NB4 (cell line): ENCODE results near the gene LENG8.

ENCODE experiments used
- DNase-seq: peaks from one replicate; pipeline ENCODE4 v3.0.0; 2010; ENCODE audit warnings: low read depth
- H3K4me3 ChIP-seq: one replicate; pipeline ENCODE4 v1.5.1; 2011; ENCODE audit warnings: mild to moderate bottlenecking, low read depth, low read length, moderate library complexity
- MYC ChIP-seq: IDR thresholded peaks from 2 replicates; pipeline ENCODE4 v1.6.1; 2011; ENCODE audit warnings: low read depth, low read length
- POLR2A ChIP-seq: IDR thresholded peaks from 2 replicates; pipeline ENCODE4 v1.6.1; 2011; ENCODE audit warnings: mild to moderate bottlenecking; ENCODE audit not compliant: insufficient read length; ENCODE audit errors: extremely low read depth
- TF ChIP-seq, protein P1 (sequence below): IDR thresholded peaks from one replicate; pipeline ENCODE4 v1.5.1; 2012; ENCODE audit warnings: low read depth, low read length
- TF ChIP-seq, protein P2 (sequence below): IDR thresholded peaks from 2 replicates; pipeline ENCODE4 v1.6.1; 2011; ENCODE audit warnings: low read depth, low read length

LENG8 gene

DNA sequence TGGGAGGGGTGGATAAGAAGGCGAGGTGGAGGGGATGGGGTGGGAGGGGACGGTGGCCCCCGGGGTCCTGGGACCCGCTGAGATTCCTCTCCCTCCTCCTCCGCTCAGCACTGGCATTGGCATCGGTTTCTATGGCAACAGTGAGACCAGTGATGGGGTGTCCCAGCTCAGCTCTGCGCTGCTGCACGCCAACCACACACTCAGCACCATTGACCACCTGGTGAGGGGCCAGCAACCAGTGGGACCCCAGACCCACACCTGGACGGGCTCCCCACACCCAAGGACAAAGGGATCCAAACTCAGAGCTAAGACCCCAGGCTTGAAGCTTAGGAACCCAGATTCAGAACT lies 27.9 kb upstream of the LENG8 start:
- H3K4me3 ChIP-seq: no peak overlapping the region
- TF ChIP-seq, protein P1, sequence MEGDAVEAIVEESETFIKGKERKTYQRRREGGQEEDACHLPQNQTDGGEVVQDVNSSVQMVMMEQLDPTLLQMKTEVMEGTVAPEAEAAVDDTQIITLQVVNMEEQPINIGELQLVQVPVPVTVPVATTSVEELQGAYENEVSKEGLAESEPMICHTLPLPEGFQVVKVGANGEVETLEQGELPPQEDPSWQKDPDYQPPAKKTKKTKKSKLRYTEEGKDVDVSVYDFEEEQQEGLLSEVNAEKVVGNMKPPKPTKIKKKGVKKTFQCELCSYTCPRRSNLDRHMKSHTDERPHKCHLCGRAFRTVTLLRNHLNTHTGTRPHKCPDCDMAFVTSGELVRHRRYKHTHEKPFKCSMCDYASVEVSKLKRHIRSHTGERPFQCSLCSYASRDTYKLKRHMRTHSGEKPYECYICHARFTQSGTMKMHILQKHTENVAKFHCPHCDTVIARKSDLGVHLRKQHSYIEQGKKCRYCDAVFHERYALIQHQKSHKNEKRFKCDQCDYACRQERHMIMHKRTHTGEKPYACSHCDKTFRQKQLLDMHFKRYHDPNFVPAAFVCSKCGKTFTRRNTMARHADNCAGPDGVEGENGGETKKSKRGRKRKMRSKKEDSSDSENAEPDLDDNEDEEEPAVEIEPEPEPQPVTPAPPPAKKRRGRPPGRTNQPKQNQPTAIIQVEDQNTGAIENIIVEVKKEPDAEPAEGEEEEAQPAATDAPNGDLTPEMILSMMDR: no peak
- TF ChIP-seq MYC (no peak), POLR2A (no peak)
- TF ChIP-seq, protein P2, sequence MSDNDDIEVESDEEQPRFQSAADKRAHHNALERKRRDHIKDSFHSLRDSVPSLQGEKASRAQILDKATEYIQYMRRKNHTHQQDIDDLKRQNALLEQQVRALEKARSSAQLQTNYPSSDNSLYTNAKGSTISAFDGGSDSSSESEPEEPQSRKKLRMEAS: no peak
- no peak for DNase-seq

- no peak overlapping the region for H3K4me3 ChIP-seq
- no peak for TF ChIP-seq POLR2A
- TF ChIP-seq, protein P2: no peak
- TF ChIP-seq MYC: no peak
- TF ChIP-seq, protein P1: no peak
- DNase-seq: no peak
Observed at GRCh38 chr19:54421521-54421920, 27.5 kb upstream of the LENG8 start.

DNA sequence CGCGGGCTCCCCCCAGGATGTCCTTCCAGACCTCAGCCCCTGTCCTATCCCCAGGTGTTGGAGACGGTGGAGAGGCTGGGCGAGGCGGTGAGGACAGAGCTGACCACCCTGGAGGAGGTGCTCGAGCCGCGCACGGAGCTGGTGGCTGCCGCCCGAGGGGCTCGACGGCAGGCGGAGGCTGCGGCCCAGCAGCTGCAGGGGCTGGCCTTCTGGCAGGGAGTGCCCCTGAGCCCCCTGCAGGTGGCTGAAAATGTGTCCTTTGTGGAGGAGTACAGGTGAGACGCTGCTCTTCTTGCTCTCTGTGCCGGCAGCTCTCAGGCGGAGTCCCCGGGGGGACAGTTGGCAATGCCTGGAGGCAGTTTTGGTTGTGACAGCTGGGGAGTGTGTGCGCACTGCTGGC lies 26.9 kb upstream of the LENG8 start:
- no peak overlapping the region for H3K4me3 ChIP-seq
- TF ChIP-seq, protein P2: no peak
- TF ChIP-seq POLR2A: no peak
- no peak for TF ChIP-seq MYC
- TF ChIP-seq, protein P1: no peak
- no peak for DNase-seq

DNA sequence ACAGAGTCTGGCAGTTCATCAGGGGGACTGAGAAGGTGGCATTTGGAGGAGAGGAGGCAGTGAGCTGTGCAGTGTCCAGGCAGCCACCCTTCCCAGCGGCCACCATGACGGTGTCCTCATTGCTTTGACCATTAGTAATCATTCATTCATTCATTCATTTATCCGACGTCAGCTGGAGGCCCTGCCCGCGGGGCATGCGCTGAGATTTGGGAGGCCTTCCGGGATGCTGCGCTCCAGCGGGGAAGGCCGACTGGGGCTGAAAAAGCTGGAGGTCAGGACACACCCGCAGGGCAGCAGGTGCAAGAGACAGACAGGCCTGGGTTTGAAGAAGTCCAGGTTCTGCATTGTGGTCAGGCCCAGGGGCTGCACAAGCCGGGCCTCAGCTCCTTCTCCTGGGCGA lies 24.8 kb upstream of the LENG8 start:
- TF ChIP-seq, protein P1: no peak
- no peak for TF ChIP-seq POLR2A
- TF ChIP-seq, protein P2: no peak
- no peak for TF ChIP-seq MYC
- no peak overlapping the region for H3K4me3 ChIP-seq
- no peak for DNase-seq

DNA sequence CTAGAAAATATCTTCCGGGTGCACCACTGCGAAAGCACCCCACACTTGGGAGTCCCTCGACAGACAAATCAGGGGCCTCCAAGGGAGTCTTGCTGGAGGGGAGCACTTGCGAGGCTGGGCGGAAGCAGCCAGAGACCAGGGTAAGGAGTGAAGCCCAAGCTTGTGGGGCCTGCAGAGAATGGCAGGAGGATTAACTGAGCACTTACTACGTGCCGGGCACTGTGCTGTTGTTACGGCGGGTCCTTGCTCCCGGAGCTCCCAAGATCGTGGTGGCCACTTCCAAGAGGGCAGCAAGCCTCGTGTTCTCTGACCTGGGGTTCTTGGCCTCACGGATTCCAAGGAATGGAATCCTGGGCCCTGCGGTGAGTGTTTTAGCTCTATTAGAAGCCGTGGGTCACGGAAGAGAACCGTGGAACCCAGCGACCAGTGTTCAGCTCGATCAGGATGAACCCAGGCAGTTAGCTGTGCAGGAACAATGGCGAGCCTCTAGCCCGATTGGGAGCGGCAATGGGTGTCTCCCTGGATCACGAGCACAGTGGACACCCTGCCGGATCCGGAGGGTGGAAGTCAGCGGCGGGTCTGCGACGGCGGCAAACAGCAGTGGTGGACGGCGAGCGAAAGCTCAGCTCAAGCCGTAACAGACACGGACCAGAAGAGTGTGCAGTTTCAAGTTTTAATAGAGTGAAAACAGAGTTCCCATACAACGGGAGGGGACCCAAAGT lies 24.2 kb upstream of the LENG8 start:
- H3K4me3 ChIP-seq: no peak overlapping the region
- no peak for DNase-seq
- TF ChIP-seq MYC: no peak
- TF ChIP-seq, protein P1: no peak
- no peak for TF ChIP-seq POLR2A
- TF ChIP-seq, protein P2: no peak

DNA sequence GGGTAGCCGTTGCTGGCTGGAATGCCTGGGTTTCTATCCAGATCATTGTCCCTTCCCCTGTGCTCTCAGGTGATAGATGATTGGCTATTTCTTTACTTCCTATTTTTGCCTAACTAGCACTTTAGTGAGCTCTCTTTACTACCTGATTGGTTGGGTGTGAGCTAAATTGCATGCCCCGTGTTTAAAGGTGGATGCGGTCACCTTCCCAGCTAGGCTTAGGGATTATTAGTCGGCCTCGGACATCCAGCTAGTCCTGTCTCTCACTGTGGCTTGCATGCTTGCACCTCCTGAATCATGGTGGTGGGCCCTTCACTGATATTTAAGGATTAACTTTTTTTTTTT lies 23.6 kb upstream of the LENG8 start:
- H3K4me3 ChIP-seq: no peak overlapping the region
- TF ChIP-seq POLR2A (no peak), MYC (no peak)
- TF ChIP-seq, protein P1: no peak
- DNase-seq: no peak
